Mesenteric fat pad (tissue), 1 donor: ENCODE measurements around the gene PITRM1. TPM values are rescaled to one million over a fixed set of nuclear protein-coding genes. Genes with fewer than 3 reads are reported as not detected.
A peak's percentile ranks its signal among the peaks of the same experiment; 100 is the strongest.

Experiments
- DNase-seq: peaks from one replicate; pipeline ENCODE4 v3.0.0-alpha.2; 2020; ENCODE audit warnings: low spot score
- total RNA-seq: library from RNA; stranded (reverse); fragmentation: NEBNext Ultra II Directional; extraction: Animal tissue kit (Norgen Biotek cat#: 25700); gene quantifications from one replicate; pipeline ENCODE4 v1.2.1, GENCODE V29; 2021
- donor health status: DM: yes; HTN: yes; CAD: no.

PITRM1 gene
- total RNA-seq, 1 donor from 2014 or later: 110 TPM

- DNase-seq: no peak
Measured at GRCh38 chr10:3142146-3142875, 30.3 kb downstream of the PITRM1 start.

GRCh38 chr10:3141351-3142005 is 31.1 kb downstream of the PITRM1 start:
- DNase-seq: no peak

- DNase-seq: no peak
Measured at GRCh38 chr10:3140280-3140679, 32.3 kb downstream of the PITRM1 start.

- no peak for DNase-seq
Measured at GRCh38 chr10:3139216-3139910, 33.2 kb downstream of the PITRM1 start.

GRCh38 chr10:3137958-3138726 is 34.4 kb downstream of the PITRM1 start:
- peak; percentile 73 for DNase-seq

DNA sequence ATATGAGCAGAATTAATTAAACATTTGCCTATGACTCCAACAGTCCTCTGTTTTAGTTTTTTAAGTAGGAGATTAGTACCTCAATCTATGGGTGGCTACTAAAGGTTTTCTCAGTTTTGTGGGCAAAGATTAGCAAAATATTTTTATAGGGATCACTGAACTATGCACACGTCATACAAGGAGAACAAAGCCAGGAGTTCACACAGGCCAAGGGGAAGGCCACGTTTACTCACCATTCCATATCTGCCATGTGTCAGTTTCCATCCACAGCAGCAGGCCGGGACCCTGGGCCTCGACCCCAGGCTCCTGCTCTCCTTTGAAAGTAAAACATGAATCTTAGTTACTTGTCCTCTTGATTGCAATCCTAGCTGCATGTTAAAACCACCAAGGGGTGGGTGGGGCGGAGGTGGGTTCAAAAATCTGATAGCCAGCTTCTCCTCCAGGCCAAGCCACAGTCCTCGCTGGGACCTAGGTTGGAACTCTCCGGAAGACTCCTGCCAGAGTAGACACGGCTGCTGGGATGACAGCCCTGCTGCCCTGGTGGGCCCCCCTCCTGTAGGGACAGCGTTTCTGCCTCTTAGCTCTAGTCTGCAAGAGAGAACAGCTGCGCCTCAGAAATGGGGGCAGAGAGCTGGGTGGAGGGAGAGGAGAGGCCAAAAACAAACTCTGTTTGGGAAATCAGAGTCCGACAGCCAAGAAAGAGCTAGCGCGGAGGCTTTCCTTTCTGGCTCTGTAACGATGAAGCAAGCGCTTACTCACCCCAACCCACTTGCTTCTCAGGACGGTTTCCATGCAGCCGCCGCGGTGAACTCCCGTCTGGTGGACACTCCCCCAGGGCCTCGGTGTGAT is 35.6 kb downstream of the PITRM1 start:
- DNase-seq: no peak

DNA sequence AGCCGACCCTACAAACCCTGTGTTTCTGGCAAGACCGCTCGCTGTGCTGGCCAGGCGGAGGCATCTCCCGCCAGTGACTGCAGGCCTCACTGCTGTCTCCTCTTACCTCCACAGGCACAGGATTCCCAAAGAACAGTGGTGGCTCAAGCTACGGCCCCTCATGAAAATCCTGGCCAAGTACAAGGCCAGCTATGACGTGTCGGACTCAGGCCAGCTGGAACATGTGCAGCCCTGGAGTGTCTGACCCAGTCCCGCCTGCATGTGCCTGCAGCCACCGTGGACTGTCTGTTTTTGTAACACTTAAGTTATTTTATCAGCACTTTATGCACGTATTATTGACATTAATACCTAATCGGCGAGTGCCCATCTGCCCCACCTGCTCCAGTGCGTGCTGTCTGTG is 36.2 kb downstream of the PITRM1 start:
- DNase-seq: no peak

DNA sequence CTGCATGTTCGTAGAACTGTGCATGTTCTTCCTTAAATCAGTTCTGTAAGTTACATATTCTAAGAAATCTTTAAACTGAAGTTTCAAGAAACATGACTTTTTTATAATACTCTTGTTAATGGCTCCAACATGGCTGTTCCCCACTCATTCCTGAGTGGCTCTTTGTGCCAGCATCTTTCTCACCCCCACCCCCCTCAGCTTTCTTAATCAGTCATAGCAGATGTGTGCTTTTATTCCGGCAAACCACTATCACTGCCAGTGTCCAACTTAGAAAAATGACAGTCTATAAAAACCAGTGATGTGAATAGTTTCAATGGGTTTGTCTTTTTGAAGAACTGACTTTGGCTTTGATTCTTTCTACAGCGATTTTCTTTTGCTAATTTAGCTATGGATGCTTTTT is 37.6 kb downstream of the PITRM1 start:
- no peak for DNase-seq

GRCh38 chr10:3133948-3134347 is 38.6 kb downstream of the PITRM1 start:
- DNase-seq: no peak

GRCh38 chr10:3132036-3133025 is 40.3 kb downstream of the PITRM1 start:
- no peak for DNase-seq

- no peak for DNase-seq
Measured at GRCh38 chr10:3131098-3131497, 41.5 kb downstream of the PITRM1 start.

DNA sequence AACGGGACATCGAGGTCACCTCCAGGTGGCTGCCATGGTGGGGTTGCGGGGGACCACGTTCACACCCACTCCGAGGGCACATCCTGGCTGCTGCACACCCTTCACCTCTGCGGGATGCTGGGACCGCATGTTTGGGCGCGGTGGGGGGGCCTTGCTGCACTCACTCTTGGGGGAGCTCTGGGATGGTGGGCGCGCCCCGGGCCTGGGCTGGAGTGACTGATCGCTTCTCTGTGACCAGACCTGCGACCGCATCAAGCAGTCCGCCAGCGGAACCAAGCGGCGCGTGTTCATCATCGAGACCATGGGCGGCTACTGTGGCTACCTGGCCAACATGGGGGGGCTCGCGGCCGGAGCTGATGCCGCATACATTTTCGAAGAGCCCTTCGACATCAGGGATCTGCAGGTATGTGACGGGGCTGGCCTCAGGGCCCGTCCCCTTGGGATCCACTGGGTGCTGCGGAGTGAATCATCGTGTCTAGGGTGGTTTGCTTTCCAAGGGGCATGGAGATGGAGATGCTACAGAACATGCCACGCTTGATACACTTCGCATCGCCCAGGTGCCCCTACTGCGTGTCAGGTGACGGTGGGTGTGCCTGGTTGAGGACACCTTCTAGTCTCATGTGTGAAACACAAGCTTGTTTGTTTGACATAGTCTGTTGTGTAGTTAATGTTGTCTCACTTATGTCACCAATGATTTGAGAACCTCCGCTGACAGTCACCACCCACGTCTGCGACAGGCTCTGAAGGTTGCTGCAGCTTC is 42.8 kb downstream of the PITRM1 start:
- no peak for DNase-seq

GRCh38 chr10:3128379-3129130 is 44.0 kb downstream of the PITRM1 start:
- no peak for DNase-seq

DNA sequence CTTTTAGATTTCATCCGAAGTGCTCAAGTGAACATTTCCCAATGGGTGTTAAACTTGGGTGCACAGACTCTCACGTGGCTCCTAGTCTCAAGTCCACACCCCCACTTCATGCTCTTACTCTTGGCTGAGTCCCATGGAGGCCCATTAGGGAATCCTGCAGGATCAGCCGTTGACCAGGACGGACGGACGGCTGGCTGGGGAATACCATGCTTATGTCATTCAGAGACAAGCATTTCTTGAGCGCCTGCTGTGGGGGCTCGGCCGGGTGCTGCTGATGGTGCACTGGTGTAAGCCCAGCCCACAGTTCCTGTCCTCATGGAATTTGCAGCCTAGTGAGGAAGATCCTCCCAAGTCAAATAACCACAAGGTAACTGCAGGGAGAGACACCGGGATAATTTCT is 44.7 kb downstream of the PITRM1 start:
- DNase-seq: no peak

GRCh38 chr10:3126741-3127346 is 45.7 kb downstream of the PITRM1 start:
- no peak for DNase-seq

DNA sequence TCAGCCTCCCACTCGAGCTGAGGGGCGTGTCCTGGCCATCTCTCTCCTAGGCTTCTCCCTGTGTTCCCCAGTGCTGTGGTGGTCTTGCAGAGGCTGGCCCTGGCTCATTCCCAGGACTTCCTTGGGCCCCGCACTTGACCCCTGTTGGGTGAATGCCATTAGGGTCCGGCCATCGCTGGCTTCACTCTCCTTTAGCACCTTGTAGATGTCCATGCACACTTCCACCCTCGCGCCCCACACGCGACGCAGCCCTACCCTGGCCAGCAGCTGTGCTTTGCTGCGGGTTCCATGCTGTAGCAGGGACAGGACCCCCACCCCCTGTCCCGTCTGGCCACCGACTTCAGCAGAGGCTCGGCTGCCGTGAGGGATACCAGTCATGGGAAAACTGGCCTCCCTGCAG is 46.3 kb downstream of the PITRM1 start:
- no peak for DNase-seq

DNA sequence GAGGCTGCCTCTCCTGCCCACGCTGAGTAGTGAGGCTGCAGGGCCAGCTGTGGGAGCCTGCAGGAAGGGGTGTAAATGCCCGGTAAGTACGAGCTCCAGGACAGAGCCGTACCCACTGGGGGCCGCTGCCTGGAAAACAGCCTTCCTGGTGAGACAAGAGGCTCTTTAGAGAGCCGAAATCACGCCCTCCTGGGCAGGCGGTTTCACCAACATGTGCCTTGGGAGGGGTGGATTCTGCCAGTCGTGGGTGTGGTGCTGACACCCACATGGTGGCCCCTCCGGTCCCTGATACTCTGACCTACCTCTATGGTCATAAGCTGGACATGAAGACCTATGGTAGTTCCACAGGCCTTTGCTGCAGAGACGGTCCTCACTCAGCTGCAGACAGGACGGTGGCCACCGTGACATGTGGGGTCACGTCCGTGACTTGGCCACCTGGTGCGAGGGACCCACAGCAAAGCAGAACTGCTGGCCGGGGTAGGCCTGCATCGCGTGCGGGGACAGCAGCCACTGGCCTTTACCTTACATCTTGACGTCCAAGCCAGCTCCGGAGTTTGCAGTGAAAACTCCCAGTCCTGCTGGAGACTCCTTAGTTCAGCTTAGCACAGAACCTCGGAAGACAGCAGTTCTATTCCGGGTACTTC is 46.9 kb downstream of the PITRM1 start:
- DNase-seq: no peak
